ENCODE measurements around the gene NUP214. TPM values are rescaled to one million over a fixed set of nuclear protein-coding genes. Genes with fewer than 3 reads are reported as not detected.

The NUP214 gene
- total RNA-seq, 3 donors from 2014 or later: 56.1 to 57.9 (median 56.5) TPM

DNA sequence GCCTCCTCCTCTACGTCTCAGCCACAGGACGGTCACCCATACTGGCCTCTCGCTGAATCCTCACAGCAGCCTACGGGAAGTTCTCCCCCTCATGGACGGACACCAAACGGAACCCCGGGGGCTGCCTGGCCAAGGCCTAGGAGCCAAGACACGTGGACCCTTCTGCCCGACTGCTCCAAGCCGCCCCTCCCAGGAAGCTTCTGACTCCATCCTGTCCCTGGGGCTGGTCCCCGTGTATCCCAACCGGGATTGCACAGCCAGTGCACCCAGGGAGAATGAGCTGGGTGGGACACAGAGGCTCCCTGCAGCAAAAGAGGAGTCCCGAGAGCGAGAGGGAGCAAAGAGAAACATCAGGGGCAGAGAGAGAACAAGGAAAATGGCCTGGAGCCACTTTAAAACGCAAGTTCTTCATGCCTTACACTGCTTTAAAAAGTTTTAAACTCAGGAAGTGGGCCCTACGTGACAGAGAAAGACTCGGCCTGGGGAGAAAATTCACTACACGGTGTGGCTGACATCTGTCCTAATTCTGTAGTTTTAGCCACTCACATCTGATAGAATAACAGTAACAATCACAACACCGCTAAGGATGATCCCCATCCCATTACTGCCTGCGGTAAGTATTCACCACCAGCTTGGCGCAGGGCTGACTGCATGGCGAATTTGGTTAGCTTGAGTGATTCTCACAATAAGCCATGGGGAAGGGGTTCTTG, 147.9 kb downstream of the NUP214 start:
- TF ChIP-seq, protein P1, sequence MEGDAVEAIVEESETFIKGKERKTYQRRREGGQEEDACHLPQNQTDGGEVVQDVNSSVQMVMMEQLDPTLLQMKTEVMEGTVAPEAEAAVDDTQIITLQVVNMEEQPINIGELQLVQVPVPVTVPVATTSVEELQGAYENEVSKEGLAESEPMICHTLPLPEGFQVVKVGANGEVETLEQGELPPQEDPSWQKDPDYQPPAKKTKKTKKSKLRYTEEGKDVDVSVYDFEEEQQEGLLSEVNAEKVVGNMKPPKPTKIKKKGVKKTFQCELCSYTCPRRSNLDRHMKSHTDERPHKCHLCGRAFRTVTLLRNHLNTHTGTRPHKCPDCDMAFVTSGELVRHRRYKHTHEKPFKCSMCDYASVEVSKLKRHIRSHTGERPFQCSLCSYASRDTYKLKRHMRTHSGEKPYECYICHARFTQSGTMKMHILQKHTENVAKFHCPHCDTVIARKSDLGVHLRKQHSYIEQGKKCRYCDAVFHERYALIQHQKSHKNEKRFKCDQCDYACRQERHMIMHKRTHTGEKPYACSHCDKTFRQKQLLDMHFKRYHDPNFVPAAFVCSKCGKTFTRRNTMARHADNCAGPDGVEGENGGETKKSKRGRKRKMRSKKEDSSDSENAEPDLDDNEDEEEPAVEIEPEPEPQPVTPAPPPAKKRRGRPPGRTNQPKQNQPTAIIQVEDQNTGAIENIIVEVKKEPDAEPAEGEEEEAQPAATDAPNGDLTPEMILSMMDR (IDR thresholded peaks at IDR 0.05): no peak
- no peak overlapping the region for H3K4me3 ChIP-seq
- H3K4me1 ChIP-seq (ENCODE audit: low read depth): peaks cover 4% of the 10 kb centered on the region
- intact Hi-C loops (cut with DNase I, micrococcal nuclease): no loop called here
- no peaks in the 10 kb centered on the region for H3K9me3 ChIP-seq
- no peaks in the 10 kb centered on the region for H3K36me3 ChIP-seq (ENCODE audit: low read depth)
- ATAC-seq (no peak), DNase-seq (peak in 1 of 3 donors; percentile 62)

DNA sequence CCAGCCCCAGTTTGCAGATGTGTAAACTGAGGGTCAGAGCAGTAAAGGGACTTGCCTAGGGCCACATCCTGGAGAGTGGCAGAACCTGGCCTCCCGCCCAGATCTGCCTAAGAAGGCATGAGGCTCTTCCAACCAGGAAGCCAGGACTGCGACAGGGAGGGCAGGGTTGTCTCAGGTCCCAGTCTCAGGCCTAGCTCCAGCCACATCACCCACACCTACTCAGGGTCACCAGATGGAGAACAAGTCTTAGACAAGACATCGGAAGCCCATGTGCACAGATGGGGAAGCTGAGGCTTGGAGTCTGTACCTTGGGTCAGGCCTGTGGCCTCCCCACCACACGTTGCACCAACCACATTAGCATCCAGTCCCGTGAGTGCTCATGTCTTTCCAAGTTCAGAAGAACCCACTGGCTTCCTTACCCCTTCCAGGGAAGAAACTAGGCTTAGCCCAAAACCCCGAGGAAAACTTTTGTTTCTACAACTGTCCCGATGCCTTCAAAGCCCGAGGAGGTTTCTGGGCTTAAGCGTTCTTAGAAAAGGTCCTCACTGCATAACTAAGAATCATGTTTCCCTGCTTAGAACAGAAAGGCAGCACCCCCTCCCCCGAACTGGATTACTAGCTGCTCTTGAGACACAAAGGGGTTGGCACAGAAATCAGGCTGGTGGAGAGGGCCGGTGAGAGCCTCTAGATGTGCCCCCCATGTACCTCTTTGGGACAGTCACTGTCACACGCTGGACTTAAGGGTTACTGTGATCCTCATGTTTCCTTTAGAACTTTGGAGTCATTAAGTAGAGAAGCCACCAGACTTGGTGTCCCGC, 148.7 kb downstream of the NUP214 start:
- Histone ChIP-seq H3K4me1 (ENCODE audit: low read depth) (peaks cover 4% of the 10 kb centered on the region), H3K9me3 (no peaks in the 10 kb centered on the region), H3K36me3 (ENCODE audit: low read depth) (no peaks in the 10 kb centered on the region), H3K4me3 (no peak overlapping the region)
- DNase-seq (peak in 1 of 3 donors; percentile 59), ATAC-seq (no peak)
- intact Hi-C loops (cut with DNase I, micrococcal nuclease): no loop called here
- TF ChIP-seq, protein P1 (IDR thresholded peaks at IDR 0.05): no peak

DNA sequence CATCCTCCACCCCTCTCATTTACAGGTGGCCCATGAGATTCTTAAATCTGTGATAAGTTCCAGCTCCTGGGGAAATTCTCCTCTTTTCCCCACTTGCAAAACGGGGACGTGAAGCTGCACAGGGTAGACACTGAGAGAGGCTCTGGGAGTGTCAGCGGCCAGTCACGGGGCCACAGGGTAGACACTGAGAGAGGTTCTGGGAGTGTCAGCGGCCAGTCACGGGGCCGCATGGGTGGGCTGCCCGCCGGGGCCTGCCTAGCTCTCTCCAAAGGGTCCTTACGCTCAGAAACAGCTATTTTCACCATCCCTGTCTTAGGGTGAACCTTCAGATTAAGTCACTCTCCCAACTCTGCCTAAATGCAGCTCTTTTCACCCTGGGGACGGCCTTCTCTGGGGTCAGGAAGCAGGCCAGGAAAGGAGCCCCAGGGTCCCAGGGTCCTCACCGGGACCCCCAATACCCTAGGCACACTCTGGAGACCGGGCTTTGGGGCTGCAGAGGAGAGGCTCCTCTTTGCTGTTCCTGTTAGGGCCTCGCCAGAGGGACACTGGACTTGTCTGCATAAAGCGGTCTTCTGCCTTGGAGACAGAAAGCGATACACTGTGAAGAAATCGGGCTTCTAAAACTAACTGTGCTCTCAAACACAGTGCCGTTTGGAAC, 149.4 kb downstream of the NUP214 start:
- Histone ChIP-seq H3K4me1 (ENCODE audit: low read depth) (peaks cover 4% of the 10 kb centered on the region), H3K9me3 (no peaks in the 10 kb centered on the region), H3K4me3 (no peak overlapping the region), H3K36me3 (ENCODE audit: low read depth) (no peaks in the 10 kb centered on the region)
- intact Hi-C loops (cut with DNase I, micrococcal nuclease): no loop called here
- TF ChIP-seq, protein P1 (IDR thresholded peaks at IDR 0.05): no peak
- peak; percentile 28 for ATAC-seq
- DNase-seq: peak; percentile 52 to 73 (median 59)

DNA sequence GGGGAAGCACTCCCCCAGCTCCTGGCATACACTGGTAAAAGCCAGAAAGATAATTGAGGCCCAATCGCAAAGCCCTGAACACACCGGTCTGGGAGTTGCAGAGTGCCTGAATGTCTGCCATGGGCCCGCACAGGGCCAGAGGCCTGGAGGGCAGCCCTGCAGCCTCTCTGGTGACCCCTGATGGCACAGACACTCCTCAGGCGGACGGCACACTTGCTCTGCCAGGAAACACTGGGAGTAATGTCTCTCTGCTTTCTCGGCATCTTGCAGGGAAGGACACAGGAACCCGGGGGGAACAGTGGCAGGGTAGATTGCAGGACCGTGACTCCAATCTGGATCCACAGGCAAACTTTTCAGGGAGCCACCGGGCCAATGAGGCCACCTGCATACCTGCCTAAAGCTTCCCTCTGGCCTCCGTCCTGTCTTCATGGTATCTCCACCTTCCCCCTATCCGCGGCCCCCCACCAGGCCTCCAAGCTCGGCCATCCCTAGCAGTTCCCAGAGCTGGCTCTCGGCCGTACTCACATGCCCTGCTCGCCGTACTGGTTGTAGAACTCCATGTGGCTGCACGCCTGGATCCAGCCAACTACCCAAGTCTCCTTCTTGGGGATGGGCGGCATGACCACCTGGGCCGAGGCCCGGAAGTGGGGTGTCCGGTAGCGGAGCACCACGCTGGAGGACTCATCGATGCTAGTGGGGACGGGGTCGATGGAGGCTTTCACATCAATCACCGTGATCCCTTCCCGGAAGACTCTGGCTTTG, 150.1 kb downstream of the NUP214 start:
- Histone ChIP-seq H3K36me3 (ENCODE audit: low read depth) (no peaks in the 10 kb centered on the region), H3K4me1 (ENCODE audit: low read depth) (peaks cover 4% of the 10 kb centered on the region), H3K9me3 (no peaks in the 10 kb centered on the region), H3K4me3 (no peak overlapping the region)
- TF ChIP-seq, protein P1 (IDR thresholded peaks at IDR 0.05): no peak
- ATAC-seq (peak; percentile 16), DNase-seq (peak in 2 of 3 donors; percentile 20 to 65)
- intact Hi-C loops (cut with DNase I, micrococcal nuclease): no loop called here
